GM10248 (cell line): ENCODE measurements around the gene PCSK5.

ENCODE experiments used
- CTCF ChIA-PET: fragments of 300-600 bp; sonication (Branson Sonifier 250); formaldehyde crosslinking; extraction: SDS; loops from one replicate; lab custom pipeline; 2021; ENCODE audit warnings: antibody characterized with exemption; lab: Yijun Ruan, JAX
- POLR2A ChIA-PET: fragments of 350-650 bp; sonication (Branson Sonifier 250); formaldehyde crosslinking; extraction: SDS; loops from one replicate; lab custom pipeline; 2020; ENCODE audit warnings: antibody characterized with exemption; lab: Yijun Ruan, JAX
- DNase-seq: peaks from one replicate; pipeline ENCODE4 v3.0.0; 2012; ENCODE audit errors: extremely low spot score
- CTCF ChIP-seq: IDR thresholded peaks from 2 replicates; pipeline ENCODE4 v1.5.1; 2012; ENCODE audit warnings: mild to moderate bottlenecking, low read depth; ENCODE audit errors: extremely low read depth, missing control alignments, control extremely low read depth

The PCSK5 gene

GRCh38 chr9:76336027-76336426 is 445.6 kb downstream of the PCSK5 start:
- ChIA-PET CTCF (interaction anchor here (0.7 to 1.5 kb wide), 4 partner anchors 9 to 33 kb away, joined by 3 to 5 read pairs (median 4); no protein-coding TSS in a partner anchor), POLR2A (no interaction called here)
- TF ChIP-seq CTCF: no peak
- DNase-seq: no peak

- ChIA-PET POLR2A (no interaction called here), CTCF (interaction anchor here (1.4 to 1.6 kb wide), 2 partner anchors 9 to 705 kb away, joined by 3 read pairs; no protein-coding TSS in a partner anchor)
- no peak for TF ChIP-seq CTCF
- no peak for DNase-seq
These were observed 447.9 kb downstream of the PCSK5 start for GRCh38 chr9:76338418-76338817.

DNA sequence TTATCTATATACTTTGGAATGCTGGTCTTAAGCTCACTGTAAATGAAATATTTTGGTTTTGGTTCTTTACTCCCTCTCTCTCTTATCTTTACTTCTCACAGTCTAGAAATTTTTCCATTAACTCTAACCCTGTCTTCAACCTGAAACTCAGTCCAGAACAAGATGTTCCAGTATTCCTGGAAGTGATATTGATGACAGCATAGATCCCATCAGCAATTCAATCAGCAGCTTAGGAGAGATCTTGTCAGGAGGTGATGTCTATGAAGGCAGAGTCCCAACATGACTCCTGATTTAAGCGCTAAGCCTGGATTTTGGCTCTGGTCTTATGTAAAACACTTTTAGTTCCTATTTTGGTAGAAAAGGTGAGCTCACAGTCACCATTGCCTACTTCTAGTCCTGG is 451.1 kb downstream of the PCSK5 start:
- TF ChIP-seq CTCF: no peak
- DNase-seq: no peak
- ChIA-PET POLR2A (no interaction called here), CTCF (no interaction called here)

- no peak for DNase-seq
- POLR2A ChIA-PET: no interaction called here
- CTCF ChIA-PET: no interaction called here
- no peak for TF ChIP-seq CTCF
These were observed 451.7 kb downstream of the PCSK5 start for GRCh38 chr9:76342201-76342600.

- TF ChIP-seq CTCF: no peak
- CTCF ChIA-PET: no interaction called here
- POLR2A ChIA-PET: no interaction called here
- DNase-seq: no peak
These were observed 452.4 kb downstream of the PCSK5 start for GRCh38 chr9:76342858-76343257.

DNA sequence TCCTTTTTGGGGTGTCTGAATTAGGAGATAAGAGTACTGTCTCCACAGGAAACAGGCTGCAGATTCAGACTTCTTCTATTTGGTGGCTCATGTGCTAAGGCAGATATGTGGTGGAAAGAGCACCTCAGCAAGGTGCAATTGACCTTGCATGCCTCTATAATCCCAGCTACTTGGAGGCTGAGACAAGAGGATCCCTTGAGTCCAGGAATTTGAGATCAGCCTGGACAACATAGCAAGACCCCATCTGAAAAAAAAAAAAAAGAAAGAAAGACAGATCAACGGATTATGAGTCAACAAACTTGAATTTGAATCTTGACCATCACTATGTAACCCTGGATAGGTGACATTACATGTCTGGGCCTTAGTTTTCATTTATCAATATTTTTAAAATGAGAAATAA is 459.4 kb downstream of the PCSK5 start:
- ChIA-PET POLR2A (no interaction called here), CTCF (no interaction called here)

More for the DNA sequence above, 459.4 kb downstream of the PCSK5 start:
- no peak for TF ChIP-seq CTCF
- no peak for DNase-seq
